GM21717 (cell line): ENCODE measurements around the gene SCN10A.

Source experiments
- ATAC-seq: cut with Tn5 transposase; IDR thresholded peaks from one replicate; pipeline ENCODE4 v1.9.1; 2021; ENCODE audit warnings: mild to moderate bottlenecking, moderate library complexity; ENCODE audit not compliant: unreplicated experiment

The SCN10A gene

GRCh38 chr3:38653685-38654537 is 162.1 kb downstream of the SCN10A start:
- ATAC-seq: no peak

- no peak for ATAC-seq
These were observed 163.1 kb downstream of the SCN10A start for GRCh38 chr3:38652934-38653333.

- ATAC-seq: peak; percentile 74
These were observed 164.7 kb downstream of the SCN10A start for GRCh38 chr3:38651153-38651789.

GRCh38 chr3:38650248-38650951 is 165.6 kb downstream of the SCN10A start:
- ATAC-seq: no peak

GRCh38 chr3:38649500-38650247 is 166.3 kb downstream of the SCN10A start, which contains the start of gene SCN5A:
TSS of gene SCN5A (minus strand) at chr3:38649687. CDS start at chr3:38633307, 16,380 bp downstream.
- no peak for ATAC-seq

GRCh38 chr3:38648659-38649499 is 167.1 kb downstream of the SCN10A start:
- ATAC-seq: no peak

GRCh38 chr3:38648024-38648658 is 167.9 kb downstream of the SCN10A start:
- ATAC-seq: no peak

- no peak for ATAC-seq
These were observed 168.6 kb downstream of the SCN10A start for GRCh38 chr3:38647217-38647970.
